HG02571 (cell line): ENCODE data around the gene SHH.

ENCODE experiments used
- ATAC-seq: cut with Tn5 transposase; IDR thresholded peaks from one replicate; pipeline ENCODE4 v1.9.1; 2021; ENCODE audit warnings: mild to moderate bottlenecking, moderate library complexity; ENCODE audit not compliant: unreplicated experiment

SHH gene

GRCh38 chr7:155766966-155767916 lies 45.0 kb downstream of the SHH start:
- no peak for ATAC-seq

DNA sequence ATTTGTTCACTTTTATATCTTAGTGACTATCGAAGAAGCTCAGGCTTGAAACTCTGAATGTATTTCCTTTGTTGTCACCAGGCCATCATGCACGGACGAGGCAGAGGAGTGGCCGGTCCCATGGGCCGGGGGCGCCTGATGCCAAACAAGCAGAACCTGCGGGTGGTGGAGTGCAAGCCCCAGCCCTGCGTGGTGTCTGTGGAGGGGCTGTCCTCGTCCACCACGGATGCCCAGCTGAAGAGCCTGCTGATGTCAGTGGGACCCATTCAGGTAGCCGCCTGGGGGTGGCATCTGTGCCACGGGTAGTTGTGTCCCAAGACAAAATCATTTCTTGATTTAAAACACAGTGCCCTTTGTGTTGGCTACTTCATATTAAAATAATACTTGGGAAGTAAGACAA lies 45.9 kb downstream of the SHH start:
- ATAC-seq: no peak

- ATAC-seq: no peak
Measured at GRCh38 chr7:155765458-155765857, 46.8 kb downstream of the SHH start.

DNA sequence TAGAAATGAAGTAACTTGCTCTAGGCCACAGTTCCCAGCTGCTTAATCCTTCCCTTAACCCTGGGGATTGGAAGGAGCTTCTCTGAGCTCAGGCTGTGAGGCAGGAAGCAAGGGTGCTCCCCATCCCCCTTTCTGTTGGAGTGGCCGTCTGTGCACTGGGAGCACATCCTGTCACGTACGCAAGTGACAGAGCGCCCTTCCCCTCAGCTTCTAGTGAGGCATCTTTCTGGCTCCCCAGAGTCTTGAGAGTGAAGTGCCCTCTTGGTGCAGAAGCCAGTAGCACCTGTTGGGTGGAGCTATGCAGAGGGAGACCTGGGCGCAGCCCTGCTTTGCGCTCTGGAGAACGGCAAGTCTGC lies 47.8 kb downstream of the SHH start:
- peak; percentile 22 for ATAC-seq

DNA sequence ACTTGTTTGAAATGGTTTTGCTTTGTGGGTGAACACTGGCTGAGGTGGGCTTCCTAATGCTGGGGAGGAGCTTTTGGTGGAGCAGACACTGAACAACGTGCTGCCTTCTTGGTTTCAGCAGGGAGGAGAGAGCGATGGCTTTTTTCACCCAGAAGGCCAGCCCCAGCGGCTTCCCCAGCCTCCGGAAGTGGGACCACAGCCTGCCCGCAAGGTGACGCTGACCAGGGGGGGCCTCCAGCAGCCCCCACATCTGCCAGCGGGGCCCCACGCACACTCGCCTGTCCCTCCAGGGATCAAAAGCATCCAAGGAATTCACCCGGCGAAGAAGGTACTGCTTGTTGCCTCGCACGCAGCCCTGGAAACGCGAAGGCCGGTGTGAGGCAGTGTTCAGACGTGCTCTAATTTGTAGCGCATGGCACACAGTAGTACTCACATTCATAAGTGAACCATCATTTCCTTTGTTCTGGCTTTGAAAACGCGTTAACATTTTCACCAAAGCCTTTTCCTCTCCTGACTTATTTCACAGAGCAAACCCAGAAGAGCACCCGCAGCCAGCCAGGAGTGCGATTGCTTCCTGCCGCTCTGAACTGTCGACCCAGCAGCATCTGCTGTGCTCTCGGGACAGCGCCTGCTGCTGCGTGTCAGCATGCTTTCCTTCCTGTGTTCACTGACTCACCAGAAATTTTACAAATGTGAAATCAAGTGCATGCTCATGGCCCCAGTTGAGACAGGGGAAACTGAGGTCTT lies 48.4 kb downstream of the SHH start:
- ATAC-seq: peak; percentile 52

DNA sequence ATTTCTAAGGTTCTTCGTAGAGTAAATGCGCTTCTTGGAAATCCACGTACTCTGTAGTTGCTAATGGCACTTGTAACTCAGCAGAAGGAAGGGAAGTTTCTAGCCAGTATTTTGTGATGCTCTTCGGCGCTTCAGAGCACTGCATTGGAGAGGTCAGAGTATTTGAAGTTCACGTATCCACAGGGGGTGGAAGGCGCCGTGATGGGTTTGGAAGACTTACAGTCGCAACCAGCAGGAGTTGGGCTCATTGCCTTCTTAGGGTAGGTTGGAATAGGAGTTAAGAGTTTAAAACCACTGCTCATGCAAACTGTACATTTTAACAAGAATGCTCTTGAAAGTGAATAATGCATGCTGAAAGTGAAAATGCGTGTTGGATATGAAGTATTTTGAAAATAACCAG lies 49.1 kb downstream of the SHH start:
- no peak for ATAC-seq

- ATAC-seq: no peak
Measured at GRCh38 chr7:155762655-155763054, 49.6 kb downstream of the SHH start.

GRCh38 chr7:155762036-155762435 lies 50.2 kb downstream of the SHH start:
- no peak for ATAC-seq

GRCh38 chr7:155761162-155761561 lies 51.1 kb downstream of the SHH start:
- ATAC-seq: no peak

- no peak for ATAC-seq
Measured at GRCh38 chr7:155759740-155760430, 52.4 kb downstream of the SHH start.

DNA sequence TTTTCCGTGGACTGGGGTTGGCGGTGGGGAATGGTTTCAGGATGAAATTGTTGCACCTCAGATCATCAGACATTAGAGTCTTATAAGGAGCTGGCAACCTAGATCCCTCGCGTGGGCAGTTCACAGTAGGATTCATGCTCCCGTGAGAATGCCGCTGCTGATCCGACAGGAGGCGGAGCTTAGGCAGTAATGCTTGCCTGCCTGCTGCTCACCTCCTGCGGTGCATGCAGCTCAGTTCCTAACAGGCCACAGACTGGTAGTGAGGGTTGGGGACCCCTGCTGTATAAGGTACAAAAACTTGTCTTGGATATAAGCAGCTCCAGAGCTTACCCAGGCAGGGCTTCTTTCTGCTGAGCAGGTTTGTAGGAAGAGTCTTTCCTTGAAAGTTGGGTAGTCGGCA lies 53.9 kb downstream of the SHH start:
- no peak for ATAC-seq

DNA sequence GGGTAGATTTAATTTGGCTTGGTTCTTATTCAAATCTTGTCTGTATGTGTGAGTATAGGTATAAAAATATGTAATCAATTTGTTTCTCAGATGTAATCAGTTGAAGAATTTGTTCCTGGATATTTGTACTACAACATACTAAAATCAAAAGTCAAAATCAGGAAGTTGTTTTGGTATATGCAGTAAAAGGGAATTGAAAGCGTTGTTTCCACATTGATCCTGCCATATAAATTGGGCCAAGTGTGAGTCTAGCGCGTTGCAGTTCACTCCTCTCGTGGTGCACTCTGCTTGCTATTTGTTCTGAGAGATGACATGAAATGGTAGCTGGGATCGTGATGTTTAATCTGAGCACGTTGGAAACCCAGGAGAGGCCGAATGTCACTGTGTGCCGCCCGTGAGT lies 55.9 kb downstream of the SHH start:
- ATAC-seq: no peak

- ATAC-seq: no peak
Measured at GRCh38 chr7:155755026-155755425, 57.2 kb downstream of the SHH start.

DNA sequence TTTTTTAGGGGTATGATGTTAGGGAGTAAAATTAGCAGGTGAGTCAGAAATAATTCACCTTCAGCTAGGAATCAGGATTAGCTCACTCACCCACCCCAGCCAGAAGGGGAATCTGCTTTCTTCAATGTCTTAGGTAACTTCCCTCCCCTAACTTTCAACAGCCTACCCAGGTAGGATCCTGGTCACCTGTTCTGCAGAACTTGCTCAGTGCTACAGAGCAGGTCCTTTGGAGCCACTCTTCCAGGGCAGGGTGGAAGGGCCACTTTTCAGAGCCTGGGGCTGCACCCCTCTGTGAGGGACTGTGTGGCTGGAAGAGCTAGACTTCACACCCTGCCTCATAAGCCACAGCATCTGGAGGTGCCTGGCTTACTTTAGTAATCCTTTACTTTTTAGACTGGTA lies 58.1 kb downstream of the SHH start:
- ATAC-seq: no peak

DNA sequence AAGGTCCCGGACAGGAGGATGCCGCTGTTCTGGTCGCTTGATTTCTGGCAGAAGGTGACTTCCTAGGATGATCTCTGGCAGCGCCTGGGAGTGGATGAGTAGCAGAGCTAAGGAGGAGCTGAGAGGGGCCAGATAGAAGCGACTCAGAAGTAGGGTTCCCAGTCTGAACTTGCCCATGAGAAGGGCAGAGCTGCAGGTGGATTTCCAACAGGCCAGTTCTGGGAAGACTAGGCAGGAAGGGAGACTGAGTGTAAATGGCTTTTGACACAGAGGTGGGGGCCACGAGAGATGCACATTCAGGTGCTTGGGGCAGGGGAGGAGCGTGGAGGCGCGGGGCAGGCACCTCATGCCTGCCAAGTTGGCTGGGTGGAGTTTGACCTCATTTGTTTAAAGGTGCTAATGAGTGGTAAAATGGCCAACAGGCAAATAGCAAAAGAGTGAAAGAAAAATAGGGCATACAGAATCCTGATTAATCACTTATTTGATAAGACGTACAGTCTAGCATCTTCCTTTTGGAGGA lies 58.8 kb downstream of the SHH start:
- ATAC-seq: no peak

DNA sequence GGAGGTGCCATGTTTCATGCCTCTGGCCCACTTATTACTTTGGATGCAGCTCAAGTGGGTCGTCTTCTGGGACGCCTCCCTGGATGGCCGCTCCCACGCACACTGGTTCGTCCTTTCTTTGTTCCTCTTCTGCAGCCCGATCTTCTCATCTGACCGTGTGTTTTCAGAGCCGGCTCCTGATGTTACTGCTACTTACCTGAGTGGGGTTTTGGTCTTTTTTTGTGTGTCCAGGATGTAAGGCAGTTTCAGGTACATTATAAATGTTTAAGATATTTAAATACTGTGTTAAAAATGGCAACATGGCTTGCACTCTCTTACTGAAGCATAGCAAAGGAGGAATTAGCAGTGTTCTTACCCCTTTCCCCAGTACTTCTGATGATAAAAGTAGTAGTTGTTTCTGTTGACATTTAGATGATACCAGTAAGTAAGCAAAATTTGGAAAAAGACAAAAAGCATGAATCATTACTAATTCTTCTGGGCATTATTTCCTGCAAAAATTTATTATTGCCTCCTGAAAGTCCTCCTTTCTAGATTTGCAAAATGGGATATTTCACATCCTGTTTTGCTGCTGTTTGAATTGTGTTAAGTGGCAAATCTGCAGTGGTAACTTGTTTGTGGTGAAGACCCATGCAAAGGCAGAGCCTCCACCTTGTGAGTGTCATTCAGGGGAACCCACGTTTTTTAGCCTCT lies 59.4 kb downstream of the SHH start:
- peak; percentile 55 for ATAC-seq

- ATAC-seq: no peak
Measured at GRCh38 chr7:155751409-155751808, 60.9 kb downstream of the SHH start.

GRCh38 chr7:155750255-155751125 lies 61.8 kb downstream of the SHH start:
- no peak for ATAC-seq
